ENCODE data around the gene TMED6.
"Not testable (repeated sequence)": the region's sequence is repeated elsewhere in the genome, so short reads cannot be mapped to it uniquely, and the experiment has no call there.

The TMED6 gene

DNA sequence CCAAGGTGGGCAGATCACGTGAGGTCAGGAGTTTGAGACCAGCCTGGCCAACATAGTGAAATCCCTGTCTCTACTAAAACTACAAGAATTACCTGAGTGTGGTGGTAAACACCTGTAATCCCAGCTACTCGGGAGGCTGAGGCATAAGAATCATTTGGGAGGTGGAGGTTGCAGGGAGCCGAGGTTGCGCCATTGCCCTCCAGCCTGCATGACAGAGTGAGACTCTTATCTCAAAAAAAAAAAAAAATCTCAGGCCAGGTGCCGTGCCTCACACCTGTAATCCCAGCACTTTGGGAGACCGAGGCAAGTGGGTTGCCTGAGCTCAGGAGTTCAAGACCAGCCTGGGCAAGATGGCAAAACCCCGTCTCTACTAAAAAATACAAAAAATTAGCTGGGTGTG lies 54.8 kb downstream of the TMED6 start:
- not testable (repeated sequence) for DNase-seq

DNA sequence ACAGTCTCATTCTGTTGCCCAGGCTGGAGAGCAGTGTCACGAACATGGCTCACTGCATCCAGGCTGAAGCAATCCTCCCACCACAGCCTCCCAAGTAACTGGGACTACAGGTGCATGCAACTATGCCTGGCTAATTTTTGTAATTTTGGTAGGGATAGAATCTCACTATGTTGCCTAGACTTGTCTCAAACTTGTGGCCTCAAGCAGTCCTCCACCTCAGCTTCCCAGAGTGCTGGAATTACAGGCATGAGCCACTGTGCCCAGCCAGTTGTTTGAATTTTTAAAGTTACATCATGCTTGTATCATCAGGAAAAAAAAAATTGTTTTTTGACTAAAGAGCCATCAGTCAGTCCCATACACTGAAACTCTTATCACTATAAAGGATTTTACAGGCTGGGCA lies 57.5 kb downstream of the TMED6 start:
- DNase-seq: no peak

DNA sequence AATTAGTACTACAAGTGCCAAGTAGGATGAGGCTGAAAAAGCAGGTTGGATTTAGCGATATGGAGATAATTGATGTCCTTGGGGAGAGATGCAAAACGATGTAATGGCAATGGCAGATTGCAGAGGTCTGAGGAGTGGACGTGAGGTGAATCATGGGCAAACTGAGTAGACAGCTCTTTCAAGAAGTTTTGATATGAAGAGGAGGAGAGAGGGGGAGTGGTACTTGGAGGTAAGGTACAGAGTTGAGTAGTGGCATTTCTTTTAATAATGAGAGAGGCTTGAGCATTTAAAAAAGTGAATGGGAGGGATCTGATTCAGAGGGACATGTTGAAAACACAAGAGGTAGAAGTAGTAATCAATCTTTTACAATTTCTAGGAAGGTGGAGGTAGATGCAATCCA lies 58.2 kb downstream of the TMED6 start:
- DNase-seq: no peak

All from CD4-positive, alpha-beta T cell treated with Interleukin-17A for 1 hour (primary cell).